Activated T-helper 17 cell treated with anti-CD3 and anti-CD28 coated beads, Interleukin-2, amount 50 U/mL, for 72 hours (primary cell): ENCODE data around the gene SPG7. TPM values are rescaled to one million over a fixed set of nuclear protein-coding genes. Genes with fewer than 3 reads are reported as not detected.
A peak's percentile ranks its signal among the peaks of the same experiment; 100 is the strongest.

ENCODE experiments used
- ATAC-seq: fragments of 150-1000 bp; cut with Tn5 transposase; replicated peaks from 2 replicates; pipeline ENCODE4 v1.10.0; 2021; ENCODE audit warnings: mild to moderate bottlenecking, moderate library complexity
- H3K27ac Mint-ChIP-seq: one replicate; pipeline ENCODE4 v1.8.0; 2022; ENCODE audit warnings: mixed read lengths
- H3K27me3 Mint-ChIP-seq: one replicate; pipeline ENCODE4 v1.8.0; 2022; ENCODE audit warnings: mixed read lengths
- H3K36me3 Mint-ChIP-seq: one replicate; pipeline ENCODE4 v1.8.0; 2022; ENCODE audit warnings: low read depth, mild to moderate bottlenecking, mixed read lengths
- H3K4me1 Mint-ChIP-seq: one replicate; pipeline ENCODE4 v1.8.0; 2022; ENCODE audit warnings: mixed read lengths
- H3K4me3 Mint-ChIP-seq: one replicate; pipeline ENCODE4 v1.8.0; 2022; ENCODE audit warnings: mild to moderate bottlenecking, mixed read lengths
- H3K9me3 Mint-ChIP-seq: one replicate; pipeline ENCODE4 v1.8.0; 2022; ENCODE audit warnings: mixed read lengths
- total RNA-seq, 2 donors: library from RNA; stranded (reverse); gene quantifications; one replicate each; pipeline ENCODE4 v1.2.3, GENCODE V29; 2022

Gene SPG7
- total RNA-seq, 2 donors from 2014 or later: 115 to 135 TPM

GRCh38 chr16:89602952-89603590, 94.9 kb downstream of the SPG7 start:
- H3K27ac Mint-ChIP-seq: no peak overlapping the region
- peak overlapping the region; percentile 42 for H3K4me3 Mint-ChIP-seq
- no peaks in the 10 kb centered on the region for H3K9me3 Mint-ChIP-seq
- H3K27me3 Mint-ChIP-seq: no peaks in the 10 kb centered on the region
- no peak for ATAC-seq
- peaks cover 8% of the 10 kb centered on the region for H3K4me1 Mint-ChIP-seq
- H3K36me3 Mint-ChIP-seq: no peaks in the 10 kb centered on the region

- H3K4me3 Mint-ChIP-seq: no peak overlapping the region
- peaks cover 8% of the 10 kb centered on the region for H3K4me1 Mint-ChIP-seq
- ATAC-seq: no peak
- H3K27me3 Mint-ChIP-seq: no peaks in the 10 kb centered on the region
- no peak overlapping the region for H3K27ac Mint-ChIP-seq
- H3K36me3 Mint-ChIP-seq: no peaks in the 10 kb centered on the region
- no peaks in the 10 kb centered on the region for H3K9me3 Mint-ChIP-seq
Observed at GRCh38 chr16:89604764-89605163, 96.6 kb downstream of the SPG7 start.

GRCh38 chr16:89605186-89605970, 97.2 kb downstream of the SPG7 start:
- Mint-ChIP-seq H3K4me3 (no peak overlapping the region), H3K27me3 (no peaks in the 10 kb centered on the region), H3K27ac (no peak overlapping the region), H3K9me3 (no peaks in the 10 kb centered on the region), H3K36me3 (no peaks in the 10 kb centered on the region), H3K4me1 (peaks cover 8% of the 10 kb centered on the region)
- ATAC-seq: no peak

- ATAC-seq: no peak
- H3K27ac Mint-ChIP-seq: no peak overlapping the region
- H3K36me3 Mint-ChIP-seq: no peaks in the 10 kb centered on the region
- no peak overlapping the region for H3K4me3 Mint-ChIP-seq
- H3K9me3 Mint-ChIP-seq: no peaks in the 10 kb centered on the region
- H3K27me3 Mint-ChIP-seq: no peaks in the 10 kb centered on the region
- H3K4me1 Mint-ChIP-seq: peaks cover 8% of the 10 kb centered on the region
Observed at GRCh38 chr16:89606006-89606405, 97.8 kb downstream of the SPG7 start.

Other genes starting within 250 kb of the SPG7 start
- gene ANKRD11, start 17.8 kb upstream of the SPG7 start, total RNA-seq: 100 to 1,000 TPM; 166 to 178 TPM
- 1,000 to 10,000 TPM; 2,683 to 3,154 TPM for gene RPL13, start 52.3 kb downstream of the SPG7 start, total RNA-seq
- 10 to 100 TPM; 11.1 to 44.7 TPM for gene CPNE7, start 67.4 kb downstream of the SPG7 start, total RNA-seq
- not detected for gene DPEP1, start 105.2 kb downstream of the SPG7 start, total RNA-seq
- gene CHMP1A, start 149.3 kb downstream of the SPG7 start, total RNA-seq: 10 to 100 TPM; 63.8 to 95.6 TPM
- 10 to 100 TPM; 13.3 to 21.5 TPM for gene SPATA33, start 149.4 kb downstream of the SPG7 start, total RNA-seq
- gene CDK10, start 178.3 kb downstream of the SPG7 start, total RNA-seq: 10 to 100 TPM; 81.1 to 98.8 TPM
- gene SPATA2L, start 193.3 kb downstream of the SPG7 start, total RNA-seq: 1 to 10 TPM; 4.4 to 5.0 TPM
- 1 to 10 TPM; 1.7 to 4.1 TPM for gene VPS9D1, start 212.5 kb downstream of the SPG7 start, total RNA-seq
- 10 to 100 TPM; 24.7 to 31.1 TPM for gene ZNF276, start 213.1 kb downstream of the SPG7 start, total RNA-seq